BLaER1 treated with 17β-estradiol and CSF1 and Interleukin-3, amounts not matched to agents 10 nM and 100 nM (cell line): Measurements from ENCODE around the gene KAZN.
A peak's percentile ranks its signal among the peaks of the same experiment; 100 is the strongest.

ENCODE experiments used
- H3K27ac ChIP-seq, 11 experiments: shearing (Covaris generic); formaldehyde crosslinking; 2 replicates each; pipeline ENCODE4 v1.8.1; 2022
- H3K27me3 ChIP-seq, 11 experiments: shearing (Covaris generic); formaldehyde crosslinking; 2 replicates each; pipeline ENCODE4 v1.8.1; 2022
- H3K36me3 ChIP-seq, 11 experiments: shearing (Covaris generic); formaldehyde crosslinking; 2 replicates each; pipeline ENCODE4 v1.8.1; 2022
- H3K4me1 ChIP-seq, 10 experiments: shearing (Covaris generic); formaldehyde crosslinking; 2 replicates each; pipeline ENCODE4 v1.8.1; 2022
- H3K4me2 ChIP-seq, 11 experiments: shearing (Covaris generic); formaldehyde crosslinking; 2 replicates each; pipeline ENCODE4 v1.8.1; 2022
- H3K4me3 ChIP-seq, 10 experiments: shearing (Covaris generic); formaldehyde crosslinking; 2 replicates each; pipeline ENCODE4 v1.8.1; 2022
- H3K9ac ChIP-seq, 11 experiments: shearing (Covaris generic); formaldehyde crosslinking; 2 replicates each; pipeline ENCODE4 v1.8.1; 2022
- H3K9me3 ChIP-seq, 11 experiments: shearing (Covaris generic); formaldehyde crosslinking; replicated peaks in 1 of 11; 2 replicates each; pipeline ENCODE4 v1.8.1; 2022
- H4K20me1 ChIP-seq, 11 experiments: shearing (Covaris generic); formaldehyde crosslinking; 2 replicates each; pipeline ENCODE4 v1.8.1; 2022
- Cebpa-rat ChIP-seq, 11 experiments: shearing (Covaris generic); IDR thresholded peaks; 2 replicates each; pipeline ENCODE4 v1.8.1; 2022

KAZN gene

GRCh38 chr1:14842891-14843290 is 244.4 kb downstream of the KAZN start:
- no peaks in the 10 kb centered on the region for H3K4me1 ChIP-seq
- H3K27ac ChIP-seq: no peak overlapping the region
- H3K27me3 ChIP-seq: no peaks in the 10 kb centered on the region
- no peak overlapping the region for H3K4me3 ChIP-seq
- no peaks in the 10 kb centered on the region for H4K20me1 ChIP-seq
- H3K36me3 ChIP-seq: 0 out of 22 replicates have a peak, but pooled peaks cover 0 to 6% (median 0%) of the 10 kb centered on the region in 11 experiments
- no peak overlapping the region for H3K9ac ChIP-seq
- peaks cover 39 to 60% (median 44%) of the 10 kb centered on the region in 11 experiments for H3K9me3 ChIP-seq
- no peak for TF ChIP-seq Cebpa-rat (IDR thresholded peaks at IDR 0.05)
- no peak overlapping the region for H3K4me2 ChIP-seq

- Histone ChIP-seq H3K36me3 (0 out of 22 replicates have a peak, but pooled peaks cover 0 to 6% (median 0%) of the 10 kb centered on the region in 11 experiments), H3K27ac (no peak overlapping the region), H3K4me1 (peaks cover 0 to 3% (median 2%) of the 10 kb centered on the region in 10 experiments; a peak in 7 of 20 replicates), H4K20me1 (no peaks in the 10 kb centered on the region), H3K4me2 (no peak overlapping the region), H3K27me3 (no peaks in the 10 kb centered on the region), H3K4me3 (no peak overlapping the region), H3K9me3 (peaks cover 39 to 54% (median 44%) of the 10 kb centered on the region in 11 experiments), H3K9ac (no peak overlapping the region)
- TF ChIP-seq Cebpa-rat (IDR thresholded peaks at IDR 0.05): no peak
Measured at GRCh38 chr1:14843525-14843924, 245.0 kb downstream of the KAZN start.

GRCh38 chr1:14844356-14844755 is 245.9 kb downstream of the KAZN start:
- no peak for TF ChIP-seq Cebpa-rat (IDR thresholded peaks at IDR 0.05)
- Histone ChIP-seq H3K36me3 (0 out of 22 replicates have a peak, but pooled peaks cover 0 to 6% (median 0%) of the 10 kb centered on the region in 11 experiments), H4K20me1 (no peaks in the 10 kb centered on the region), H3K4me2 (no peak overlapping the region), H3K27ac (no peak overlapping the region), H3K4me1 (peaks cover 0 to 10% (median 6%) of the 10 kb centered on the region in 10 experiments; a peak in 8 of 20 replicates), H3K27me3 (no peaks in the 10 kb centered on the region), H3K9me3 (peaks cover 39 to 47% (median 44%) of the 10 kb centered on the region in 11 experiments), H3K9ac (no peak overlapping the region), H3K4me3 (no peak overlapping the region)

- no peak overlapping the region for H3K9ac ChIP-seq
- H3K27me3 ChIP-seq: no peaks in the 10 kb centered on the region
- TF ChIP-seq Cebpa-rat (IDR thresholded peaks at IDR 0.05): no peak
- 0 out of 22 replicates have a peak, but pooled peaks cover 0 to 6% (median 0%) of the 10 kb centered on the region in 11 experiments for H3K36me3 ChIP-seq
- H3K9me3 ChIP-seq: peaks cover 39 to 44% (median 42%) of the 10 kb centered on the region in 11 experiments
- no peak overlapping the region for H3K27ac ChIP-seq
- no peak overlapping the region for H3K4me2 ChIP-seq
- H3K4me3 ChIP-seq: no peak overlapping the region
- H4K20me1 ChIP-seq: no peaks in the 10 kb centered on the region
- peaks cover 0 to 10% (median 6%) of the 10 kb centered on the region in 10 experiments; a peak in 8 of 20 replicates for H3K4me1 ChIP-seq
Measured at GRCh38 chr1:14844923-14845617, 246.6 kb downstream of the KAZN start.

DNA sequence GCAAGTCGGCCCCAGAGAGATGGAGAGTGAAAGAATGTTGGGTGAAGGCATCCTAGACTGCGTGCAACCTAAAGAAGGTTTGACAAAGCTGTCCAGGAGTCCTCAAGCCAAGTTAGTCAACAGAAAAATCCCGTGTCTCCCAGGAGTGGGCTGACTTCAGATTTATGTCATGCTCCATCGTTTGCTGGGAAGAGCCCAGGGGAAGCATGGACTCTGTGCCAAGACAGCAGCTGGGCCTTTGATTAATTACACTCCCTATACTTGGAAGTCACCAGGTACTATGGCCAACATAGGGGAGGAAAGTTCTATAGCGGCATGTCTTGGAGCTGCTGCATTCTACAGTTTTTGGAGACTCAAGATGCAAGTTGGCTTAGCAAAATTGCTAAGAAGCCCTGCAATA is 247.4 kb downstream of the KAZN start:
- Histone ChIP-seq H3K4me2 (no peak overlapping the region), H3K27me3 (no peaks in the 10 kb centered on the region), H3K36me3 (0 out of 22 replicates have a peak, but pooled peaks cover 0 to 6% (median 0%) of the 10 kb centered on the region in 11 experiments), H4K20me1 (no peaks in the 10 kb centered on the region), H3K9ac (no peak overlapping the region), H3K27ac (no peak overlapping the region), H3K9me3 (peaks cover 31 to 37% (median 34%) of the 10 kb centered on the region in 11 experiments), H3K4me1 (peaks cover 0 to 10% (median 6%) of the 10 kb centered on the region in 10 experiments; a peak in 8 of 20 replicates), H3K4me3 (no peak overlapping the region)
- no peak for TF ChIP-seq Cebpa-rat (IDR thresholded peaks at IDR 0.05)

DNA sequence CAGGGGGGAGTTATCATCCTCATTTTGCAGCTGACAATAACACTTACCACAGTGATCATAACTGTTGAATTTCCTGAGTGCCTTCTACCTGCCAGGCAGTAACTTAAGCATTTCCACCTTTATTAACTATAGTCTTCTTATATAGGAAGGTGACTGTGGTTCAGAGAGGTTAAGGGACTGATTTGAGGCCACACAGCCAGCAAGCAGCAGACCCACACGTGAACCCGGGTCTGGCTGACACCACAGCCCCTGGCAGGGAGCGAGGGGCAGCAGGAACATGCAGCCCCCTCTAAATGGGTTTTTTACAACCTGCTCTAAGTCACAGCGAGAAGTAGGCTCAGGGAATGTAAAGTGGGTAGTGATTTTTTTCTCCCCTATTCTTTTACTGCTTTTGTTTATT is 248.2 kb downstream of the KAZN start:
- H3K27me3 ChIP-seq: no peaks in the 10 kb centered on the region
- H4K20me1 ChIP-seq: no peaks in the 10 kb centered on the region
- no peak overlapping the region for H3K27ac ChIP-seq
- no peak for TF ChIP-seq Cebpa-rat (IDR thresholded peaks at IDR 0.05)
- peaks cover 0 to 10% (median 6%) of the 10 kb centered on the region in 10 experiments; a peak in 8 of 20 replicates for H3K4me1 ChIP-seq
- no peak overlapping the region for H3K4me2 ChIP-seq
- H3K4me3 ChIP-seq: no peak overlapping the region
- H3K9me3 ChIP-seq: peaks cover 23 to 28% (median 26%) of the 10 kb centered on the region in 11 experiments
- H3K36me3 ChIP-seq: 0 out of 22 replicates have a peak, but pooled peaks cover 0 to 1% (median 0%) of the 10 kb centered on the region in 11 experiments
- no peak overlapping the region for H3K9ac ChIP-seq

DNA sequence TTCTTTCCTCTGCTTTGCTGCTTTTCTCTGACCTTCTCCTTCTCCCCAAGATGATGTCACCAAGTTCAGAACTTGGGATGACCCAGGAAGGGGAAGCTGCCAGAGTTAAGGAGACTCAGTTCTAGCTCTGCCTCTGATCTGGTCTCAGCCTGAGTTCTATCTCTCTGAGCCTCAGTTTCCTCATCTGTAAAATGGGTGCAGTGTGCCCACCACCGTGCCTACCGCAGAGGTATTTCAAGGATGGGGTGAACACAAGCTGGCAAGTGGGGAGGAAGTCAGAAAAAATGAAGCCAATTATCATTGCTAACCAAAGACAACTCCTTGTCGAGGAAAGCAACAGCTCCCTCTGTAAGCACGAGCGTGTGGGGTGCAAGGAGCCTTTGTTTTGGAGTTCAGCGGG is 249.7 kb downstream of the KAZN start:
- no peak overlapping the region for H3K4me3 ChIP-seq
- no peak overlapping the region for H3K27ac ChIP-seq
- H3K4me1 ChIP-seq: peaks cover 0 to 10% (median 6%) of the 10 kb centered on the region in 10 experiments; a peak in 8 of 20 replicates
- H4K20me1 ChIP-seq: no peaks in the 10 kb centered on the region
- no peak overlapping the region for H3K9ac ChIP-seq
- no peaks in the 10 kb centered on the region for H3K36me3 ChIP-seq
- peak overlapping the region in 3 of 11 experiments; percentile 0 to 41 (median 22); a peak in 4 of 22 replicates for H3K4me2 ChIP-seq
- H3K27me3 ChIP-seq: no peaks in the 10 kb centered on the region
- no peak for TF ChIP-seq Cebpa-rat (IDR thresholded peaks at IDR 0.05)
- peaks cover 8 to 13% (median 11%) of the 10 kb centered on the region in 11 experiments for H3K9me3 ChIP-seq

- Histone ChIP-seq H3K27me3 (no peaks in the 10 kb centered on the region), H3K9ac (no peak overlapping the region; a peak in 1 of 22 replicates), H3K4me1 (peaks cover 0 to 10% (median 6%) of the 10 kb centered on the region in 10 experiments; a peak in 8 of 20 replicates), H4K20me1 (no peaks in the 10 kb centered on the region), H3K36me3 (no peaks in the 10 kb centered on the region), H3K27ac (no peak overlapping the region), H3K9me3 (peaks cover 3 to 9% (median 7%) of the 10 kb centered on the region in 11 experiments; a peak in 21 of 22 replicates), H3K4me3 (no peak overlapping the region), H3K4me2 (peak overlapping the region in 7 of 11 experiments; percentile 0 to 45 (median 24); a peak in 9 of 22 replicates)
- no peak for TF ChIP-seq Cebpa-rat (IDR thresholded peaks at IDR 0.05)
Measured at GRCh38 chr1:14848625-14849024, 250.1 kb downstream of the KAZN start.

DNA sequence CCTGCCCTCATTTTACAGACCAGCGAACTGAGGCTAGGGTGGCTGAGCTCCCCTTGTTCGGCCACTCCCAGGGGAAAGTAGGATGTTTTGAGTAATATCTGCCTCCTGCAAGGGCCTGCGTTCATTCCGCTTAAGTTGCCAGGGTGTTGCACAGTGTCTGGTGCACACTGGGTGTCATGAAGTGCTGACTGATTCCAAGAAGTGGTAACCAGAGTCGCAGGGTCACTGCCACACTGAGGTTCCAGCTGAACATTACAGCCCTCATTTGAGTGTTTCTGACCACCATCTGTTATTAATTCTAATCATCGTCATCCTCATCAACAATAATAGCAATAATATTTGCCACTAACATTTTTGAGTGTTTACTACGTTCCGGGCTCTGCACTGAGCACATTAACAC is 250.6 kb downstream of the KAZN start:
- Histone ChIP-seq H3K4me2 (peak overlapping the region in 7 of 11 experiments; percentile 0 to 45 (median 24); a peak in 9 of 22 replicates), H4K20me1 (no peaks in the 10 kb centered on the region), H3K9ac (no peak overlapping the region), H3K27me3 (no peaks in the 10 kb centered on the region), H3K9me3 (peaks cover 0 to 5% (median 2%) of the 10 kb centered on the region in 11 experiments; a peak in 14 of 22 replicates), H3K4me3 (no peak overlapping the region), H3K4me1 (peaks cover 0 to 10% (median 6%) of the 10 kb centered on the region in 10 experiments; a peak in 8 of 20 replicates), H3K36me3 (no peaks in the 10 kb centered on the region), H3K27ac (no peak overlapping the region)
- TF ChIP-seq Cebpa-rat (IDR thresholded peaks at IDR 0.05): no peak
